GM21619 (cell line): ENCODE data around the gene C3orf18.

Experiments
- ATAC-seq: cut with Tn5 transposase; IDR thresholded peaks from one replicate; pipeline ENCODE4 v1.9.1; 2021; ENCODE audit not compliant: unreplicated experiment

C3orf18 gene

GRCh38 chr3:50567386-50568167 lies at the start of gene C3orf18:
TSS of gene C3orf18 (minus strand) at chr3:50567747. CDS start at chr3:50565699, 2,048 bp downstream.
- peak; percentile 84 for ATAC-seq

GRCh38 chr3:50616770-50617095 lies 49.2 kb upstream of the C3orf18 start:
- ATAC-seq = peak; percentile 56

GRCh38 chr3:50616003-50616769 lies 48.6 kb upstream of the C3orf18 start:
- ATAC-seq = peak; percentile 26

- no peak for ATAC-seq
Measured at GRCh38 chr3:50615190-50615589, 47.6 kb upstream of the C3orf18 start.

GRCh38 chr3:50612970-50613846 lies 45.7 kb upstream of the C3orf18 start:
- no peak for ATAC-seq

- no peak for ATAC-seq
Measured at GRCh38 chr3:50612234-50612882, 44.8 kb upstream of the C3orf18 start.

GRCh38 chr3:50611464-50612233 lies 44.1 kb upstream of the C3orf18 start, which contains the start of gene CISH:
TSS of gene CISH (minus strand) at chr3:50611774. CDS start at chr3:50611650, 124 bp downstream.
- ATAC-seq = peak; percentile 74

- no peak for ATAC-seq
Measured at GRCh38 chr3:50610992-50611463, 43.5 kb upstream of the C3orf18 start.

GRCh38 chr3:50610181-50610971 lies 42.8 kb upstream of the C3orf18 start:
- ATAC-seq = no peak

GRCh38 chr3:50609763-50610085 lies 42.2 kb upstream of the C3orf18 start:
- ATAC-seq = no peak

GRCh38 chr3:50609071-50609762 lies 41.7 kb upstream of the C3orf18 start:
- no peak for ATAC-seq

GRCh38 chr3:50608278-50608677 lies 40.7 kb upstream of the C3orf18 start:
- no peak for ATAC-seq

GRCh38 chr3:50607271-50608091 lies 39.9 kb upstream of the C3orf18 start:
- no peak for ATAC-seq

GRCh38 chr3:50606596-50606995 lies 39.0 kb upstream of the C3orf18 start:
- no peak for ATAC-seq

- no peak for ATAC-seq
Measured at GRCh38 chr3:50605901-50606326, 38.4 kb upstream of the C3orf18 start.

- no peak for ATAC-seq
Measured at GRCh38 chr3:50604628-50605588, 37.4 kb upstream of the C3orf18 start.
